Hepatic stellate cell (primary cell): ENCODE measurements around the gene GRAP.
A peak's percentile ranks its signal among the peaks of the same experiment; 100 is the strongest.

Experiments used
- DNase-seq: peaks from one replicate; pipeline ENCODE4 v3.0.0; 2011; ENCODE audit warnings: low spot score

The GRAP gene

DNA sequence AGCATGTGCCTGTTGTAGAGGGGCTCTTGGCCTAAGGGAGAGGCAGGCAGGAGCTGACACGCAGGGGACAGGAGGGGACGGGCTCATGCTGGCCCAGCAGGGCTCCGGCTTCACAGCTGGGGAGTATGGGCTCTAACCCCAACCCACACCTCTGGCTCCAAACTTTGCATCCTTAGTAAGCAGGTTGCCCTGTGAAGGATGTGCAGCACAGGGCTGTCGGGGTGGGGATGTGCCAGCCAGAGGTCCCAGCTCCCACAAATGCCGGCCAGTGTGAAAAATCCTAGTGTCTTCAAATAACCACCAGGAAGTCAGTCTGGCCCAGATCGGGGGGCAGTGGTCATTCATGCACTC, 28.2 kb downstream of the GRAP start:
- DNase-seq = no peak

DNA sequence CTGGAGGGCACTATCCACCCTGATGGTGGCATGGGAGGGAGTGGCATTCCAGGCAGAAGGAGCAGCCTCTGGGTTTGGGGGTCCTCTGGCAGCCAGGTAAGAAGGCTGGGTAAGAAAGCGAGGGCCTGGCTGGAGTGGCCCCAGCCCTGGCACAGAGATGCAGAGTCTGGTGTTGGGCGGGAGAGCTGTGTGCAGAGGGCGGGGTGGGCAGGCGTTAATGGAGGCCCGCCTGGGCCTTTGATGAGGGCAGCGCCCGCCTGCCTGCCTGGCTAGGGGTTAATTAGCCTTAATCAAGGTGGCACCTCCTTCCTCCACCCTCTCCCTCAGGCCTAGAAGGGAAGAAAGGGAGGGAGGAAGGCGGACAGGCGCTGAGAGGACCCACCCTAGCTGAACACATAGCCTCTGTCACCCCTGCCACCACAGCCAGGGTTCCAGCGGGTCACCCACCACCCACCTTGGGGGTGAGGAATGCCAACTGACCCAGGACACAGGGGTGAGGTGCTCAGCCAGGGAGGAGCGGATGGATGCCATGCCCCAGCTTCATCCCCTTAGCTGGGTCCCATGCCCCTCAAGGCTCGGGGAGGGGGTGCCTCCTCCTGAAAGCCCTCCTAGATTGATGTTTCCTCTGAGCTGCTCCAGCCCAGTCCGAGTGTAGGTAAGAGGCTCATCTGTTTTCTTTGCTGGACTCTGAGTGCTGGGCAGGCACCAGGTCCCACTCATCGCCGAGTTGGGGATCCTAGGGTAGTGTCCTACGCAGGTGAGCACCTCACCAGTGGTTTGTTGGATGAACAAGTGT, 28.8 kb downstream of the GRAP start:
- no peak for DNase-seq

DNA sequence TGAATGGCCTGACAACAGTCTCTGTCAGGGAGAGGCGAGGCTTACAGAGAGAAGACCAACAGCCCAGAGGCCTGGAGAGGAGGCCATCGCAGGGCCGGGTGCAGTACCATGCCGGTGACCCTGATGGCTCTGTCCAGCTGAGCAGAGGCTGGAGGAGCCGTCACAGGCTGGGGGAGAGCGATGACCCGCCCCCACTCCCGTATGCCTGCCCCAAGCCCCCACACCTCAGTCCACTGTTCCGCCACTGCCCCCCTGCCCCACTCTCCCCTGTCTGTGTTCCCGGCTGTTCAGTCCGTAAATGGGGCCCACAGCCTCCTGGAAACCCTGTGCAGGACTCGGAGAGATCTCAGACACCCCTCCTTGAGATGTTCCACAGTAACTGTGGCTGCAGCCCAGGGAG, 29.4 kb downstream of the GRAP start:
- DNase-seq = no peak

DNA sequence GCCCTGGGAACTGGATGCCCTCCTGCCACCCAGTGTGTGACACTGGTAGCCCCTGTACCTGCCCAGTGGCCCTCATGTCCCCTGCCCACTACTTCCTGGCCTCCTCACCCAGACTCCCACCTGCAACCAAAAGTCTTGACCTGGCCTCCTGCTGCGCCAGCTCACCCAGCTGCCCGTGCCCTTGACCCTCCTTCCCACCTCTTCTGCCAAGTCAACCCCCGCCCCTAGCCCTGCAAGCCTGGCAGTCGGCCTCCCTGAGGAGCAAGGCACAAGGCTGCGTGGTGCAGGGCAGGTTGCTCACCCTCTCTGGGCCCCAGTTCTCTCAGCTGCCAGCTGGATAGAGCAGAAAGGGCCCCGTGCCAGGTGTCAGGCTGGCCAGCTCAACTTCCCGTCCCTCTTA, 29.9 kb downstream of the GRAP start:
- no peak for DNase-seq

DNA sequence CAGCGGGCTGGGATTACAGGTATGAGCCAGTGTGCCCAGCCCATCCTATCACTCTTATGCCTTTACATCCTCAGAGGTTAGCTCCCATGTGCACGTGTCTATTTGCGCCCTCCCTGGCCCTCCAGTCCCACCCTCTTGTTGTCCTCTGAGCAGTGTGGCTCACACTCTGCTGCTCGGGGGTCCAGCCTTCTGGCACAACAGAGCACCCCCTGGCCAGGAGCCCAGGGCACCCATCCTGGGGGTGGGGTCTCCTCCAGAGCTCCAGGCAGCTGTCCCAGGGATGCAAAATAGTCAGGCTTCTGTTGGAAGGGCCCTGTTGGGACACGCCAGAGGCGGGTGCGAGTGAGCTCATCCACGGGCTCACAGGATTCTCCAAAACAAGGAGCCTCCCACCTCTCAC, 30.5 kb downstream of the GRAP start:
- no peak for DNase-seq

DNA sequence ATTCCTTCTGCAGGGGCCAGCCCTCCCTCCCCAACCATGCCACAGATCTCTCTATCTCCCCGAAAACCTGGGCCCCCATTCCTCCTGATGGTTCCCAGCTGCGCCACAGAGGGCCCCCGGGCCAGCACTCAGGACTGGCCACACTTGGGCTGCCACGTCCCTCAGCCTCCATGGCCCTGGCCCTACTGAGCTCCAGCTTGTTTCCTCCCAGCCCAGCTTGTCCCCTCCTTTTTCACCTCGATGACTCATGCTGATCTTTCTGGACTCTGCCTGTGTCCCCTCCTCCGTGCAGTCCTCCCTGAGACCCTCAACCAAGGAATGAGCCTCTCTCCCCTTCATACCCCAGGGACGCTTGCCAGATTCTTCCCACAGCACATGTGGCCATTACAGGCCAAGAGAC, 31.3 kb downstream of the GRAP start:
- no peak for DNase-seq

DNA sequence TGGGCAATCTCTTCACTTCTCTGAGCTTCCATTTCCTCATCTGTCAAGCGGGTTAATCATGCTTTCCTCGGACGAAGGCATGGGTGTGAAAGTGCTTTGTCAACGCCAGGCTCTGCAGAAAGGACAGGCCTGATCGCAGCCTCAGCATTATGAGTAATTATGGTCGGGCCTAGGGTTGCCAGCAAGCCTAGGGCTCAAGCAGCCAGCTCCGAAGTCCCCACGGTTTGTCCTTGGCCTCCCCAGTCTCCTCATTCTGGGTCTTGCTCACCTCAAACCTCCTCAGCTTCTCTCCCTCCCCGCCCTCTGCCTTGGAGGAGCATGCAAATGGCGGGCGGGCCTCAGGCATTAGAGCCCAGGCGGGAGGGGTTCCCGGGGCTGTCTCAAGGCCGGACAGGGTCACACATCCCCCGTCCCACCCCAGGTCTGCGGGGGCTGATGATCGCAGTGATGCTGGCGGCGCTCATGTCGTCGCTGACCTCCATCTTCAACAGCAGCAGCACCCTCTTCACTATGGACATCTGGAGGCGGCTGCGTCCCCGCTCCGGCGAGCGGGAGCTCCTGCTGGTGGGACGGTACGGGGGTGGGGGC, 32.0 kb downstream of the GRAP start:
- DNase-seq = no peak

DNA sequence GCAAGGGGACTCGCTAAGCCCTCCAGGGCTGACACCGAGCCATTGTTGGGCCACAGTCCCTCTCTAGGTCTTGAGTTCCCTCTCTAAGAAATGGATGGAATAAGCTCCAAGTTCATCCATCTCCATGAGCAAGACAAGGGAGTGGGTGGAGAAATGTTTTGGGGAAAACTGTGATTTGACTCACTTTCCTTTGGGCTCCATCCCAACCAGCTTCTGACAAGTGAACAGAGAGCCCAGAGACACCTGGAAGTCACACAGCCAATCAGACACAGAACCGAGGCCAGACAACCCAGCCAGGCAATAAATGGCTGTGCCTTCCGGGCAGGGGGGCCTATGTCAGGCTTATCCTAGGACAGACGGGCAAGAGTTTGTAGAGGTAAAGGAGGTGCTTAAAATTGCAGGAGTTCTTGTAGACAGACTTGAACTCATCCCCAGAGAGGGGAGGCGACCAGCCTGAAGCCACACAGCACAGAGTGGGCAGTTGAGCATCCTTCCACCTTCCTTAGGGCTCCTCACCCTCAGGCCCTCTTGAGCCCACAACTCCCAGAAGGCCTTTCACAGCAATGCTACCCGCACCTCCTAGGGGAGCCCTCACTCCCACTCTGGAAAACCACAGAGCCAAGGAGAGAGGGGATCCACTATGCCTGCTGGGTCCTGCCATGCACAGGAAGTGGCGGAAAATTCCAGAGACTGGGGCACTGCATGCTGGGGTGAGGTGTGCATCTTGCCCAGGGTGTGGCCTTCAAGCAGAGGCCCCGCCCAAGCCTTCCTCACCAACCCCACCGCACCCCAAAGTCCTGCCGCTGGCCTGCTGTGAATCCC, 32.7 kb downstream of the GRAP start:
- no peak for DNase-seq

DNA sequence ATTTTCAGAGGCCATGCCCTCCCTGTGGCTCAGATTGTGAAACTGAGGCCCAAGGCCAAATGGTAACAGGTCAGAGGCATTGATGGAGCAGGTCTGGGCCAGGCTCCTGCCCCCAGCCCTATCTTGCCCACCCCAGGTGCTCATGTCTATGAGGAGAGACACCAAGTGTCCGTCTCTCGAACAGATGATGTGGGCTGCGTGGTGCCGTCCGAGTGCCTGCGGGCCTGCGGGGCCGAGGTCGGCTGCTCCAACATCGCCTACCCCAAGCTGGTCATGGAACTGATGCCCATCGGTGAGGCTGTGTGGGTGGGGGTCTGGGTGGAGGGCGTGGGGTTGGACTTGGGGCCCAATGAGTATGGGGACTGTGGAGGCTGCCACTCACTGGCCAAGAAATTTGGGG, 33.5 kb downstream of the GRAP start:
- DNase-seq = no peak

DNA sequence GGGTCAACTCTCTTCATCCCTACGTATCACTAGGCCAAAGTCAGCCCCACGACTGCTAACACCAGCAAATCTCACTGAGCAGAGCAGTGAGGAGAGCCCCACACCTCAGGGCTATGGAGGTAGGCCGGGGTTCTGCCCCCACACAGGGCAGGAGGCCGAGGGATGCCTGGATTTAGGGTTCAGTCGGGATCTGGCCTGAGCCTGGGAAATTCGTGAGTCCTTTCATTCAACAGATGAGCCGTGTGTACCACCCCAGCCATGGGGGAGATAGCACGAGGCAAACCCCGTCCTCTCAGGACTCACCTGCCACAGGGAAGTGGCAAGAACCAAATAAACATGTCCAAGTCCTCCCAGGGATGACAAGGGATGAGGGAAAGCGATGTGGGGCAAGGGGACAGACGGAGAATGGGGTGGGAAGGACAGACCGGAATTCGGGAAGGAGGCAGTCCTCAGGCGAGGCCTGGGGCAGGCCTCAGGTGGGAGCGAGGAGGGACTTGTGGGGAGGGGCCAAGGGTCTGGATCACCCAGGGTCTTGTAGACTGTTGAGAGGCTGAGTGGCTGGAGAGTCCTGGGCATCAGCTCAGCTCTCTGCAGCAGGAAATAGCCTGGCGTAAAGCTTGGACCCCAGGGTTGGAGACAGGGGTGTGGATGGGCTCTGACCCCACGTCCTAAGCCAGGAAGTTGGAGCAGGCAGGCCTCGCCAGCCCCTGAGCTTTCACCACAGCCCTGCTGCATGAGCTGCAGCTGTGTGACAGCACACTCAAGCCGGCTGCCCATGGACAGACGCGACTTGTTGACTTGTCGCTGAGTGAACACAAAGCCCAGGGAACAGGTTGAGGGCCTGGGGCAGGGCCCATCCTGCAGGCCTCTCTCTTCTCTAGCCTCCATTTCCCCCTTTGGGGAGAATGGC, 34.3 kb downstream of the GRAP start:
- DNase-seq = no peak

DNA sequence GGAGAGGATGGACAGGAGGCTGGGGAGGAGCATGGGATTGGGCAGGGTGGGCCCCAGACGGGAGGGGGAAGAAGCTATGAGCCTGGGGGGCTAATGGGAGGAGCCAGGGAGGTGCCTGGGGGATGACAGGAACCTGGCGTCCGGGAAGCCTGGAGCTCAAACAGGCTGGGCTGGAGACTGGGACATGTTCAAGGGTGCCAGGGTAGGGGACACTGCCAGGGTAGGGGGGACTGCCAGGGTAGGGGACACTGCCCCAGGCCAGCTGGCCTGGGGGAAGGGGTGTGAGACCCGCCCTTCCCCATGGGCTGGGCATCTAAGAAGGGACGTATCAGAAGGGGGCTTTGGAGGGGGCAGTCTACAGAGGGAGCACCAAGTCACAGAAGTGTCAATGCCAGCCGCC, 35.2 kb downstream of the GRAP start:
- no peak for DNase-seq

DNA sequence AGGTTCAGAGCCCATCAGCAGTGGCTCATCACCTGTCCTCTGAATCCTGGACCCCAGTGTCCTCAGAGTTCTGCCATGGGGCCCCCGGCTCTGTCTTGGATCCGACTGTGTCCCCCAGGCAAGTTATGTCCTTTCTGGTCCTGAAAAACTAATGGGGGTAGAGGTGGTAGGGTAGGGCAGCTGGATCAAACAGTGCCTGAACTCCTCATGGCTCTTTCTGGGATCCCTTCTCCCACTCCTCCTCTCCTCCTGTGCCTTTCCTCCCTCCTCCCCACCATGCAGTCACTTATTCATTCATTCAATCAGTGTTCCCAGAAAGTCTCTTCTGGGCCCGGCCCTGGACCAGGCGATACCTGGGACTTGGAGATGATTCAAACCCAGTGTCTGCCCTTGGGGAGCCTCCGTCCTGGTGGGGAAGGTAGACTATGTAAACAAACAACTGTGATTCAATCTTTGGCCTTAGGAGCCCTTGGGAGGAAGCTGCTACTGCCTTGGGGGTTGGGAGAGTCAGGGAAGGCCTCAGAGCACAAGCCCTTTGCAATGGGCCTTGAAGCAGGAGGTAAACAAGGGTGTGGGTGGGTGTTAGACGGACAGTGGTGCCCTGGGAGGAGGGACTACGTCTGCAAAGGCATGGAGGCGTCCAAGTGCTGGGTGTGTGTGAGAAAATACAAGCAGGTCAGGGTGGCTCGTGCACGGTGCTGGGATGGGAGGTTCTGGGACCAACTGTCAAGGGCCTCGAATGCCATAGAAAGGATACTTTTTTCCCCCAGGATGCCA, 35.8 kb downstream of the GRAP start:
- no peak for DNase-seq

DNA sequence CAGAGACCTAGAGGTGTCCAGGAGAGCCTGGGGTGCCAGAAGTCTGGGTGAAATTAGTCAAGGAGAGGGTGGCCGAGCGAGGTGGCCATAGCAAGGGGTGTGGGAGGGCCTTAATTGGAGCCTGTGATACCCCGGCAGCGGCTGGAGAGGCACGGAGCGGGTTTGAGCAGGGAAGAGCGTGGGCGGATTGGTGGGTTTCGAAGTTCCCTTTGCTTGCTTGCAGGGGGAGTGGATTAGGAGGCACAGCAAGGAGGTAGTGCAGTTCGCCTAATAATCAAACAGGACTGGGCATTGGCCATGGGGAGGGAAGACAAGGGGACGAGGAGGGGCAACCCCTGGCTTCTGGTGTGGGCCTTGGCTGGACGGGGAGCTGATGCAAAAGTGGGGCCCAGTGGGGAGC, 36.8 kb downstream of the GRAP start:
- no peak for DNase-seq

DNA sequence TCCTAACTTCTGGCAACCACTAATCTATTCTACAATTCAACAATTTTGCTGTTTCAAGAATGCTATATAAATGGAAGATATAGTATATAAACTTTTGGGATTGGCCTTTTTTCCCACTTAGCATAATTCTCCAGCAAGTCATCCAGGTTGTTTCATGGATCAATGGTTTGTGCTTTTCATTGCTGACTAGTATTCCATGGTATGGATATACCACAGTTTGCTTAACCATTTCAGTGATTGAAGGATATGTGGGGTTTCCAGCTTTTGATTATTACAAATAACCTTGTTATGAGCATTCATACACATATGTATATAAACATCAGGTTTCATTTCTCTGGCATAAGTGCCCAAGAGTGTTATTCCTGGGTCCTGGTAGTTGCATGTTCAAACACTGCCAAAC, 40.1 kb downstream of the GRAP start:
- no peak for DNase-seq

DNA sequence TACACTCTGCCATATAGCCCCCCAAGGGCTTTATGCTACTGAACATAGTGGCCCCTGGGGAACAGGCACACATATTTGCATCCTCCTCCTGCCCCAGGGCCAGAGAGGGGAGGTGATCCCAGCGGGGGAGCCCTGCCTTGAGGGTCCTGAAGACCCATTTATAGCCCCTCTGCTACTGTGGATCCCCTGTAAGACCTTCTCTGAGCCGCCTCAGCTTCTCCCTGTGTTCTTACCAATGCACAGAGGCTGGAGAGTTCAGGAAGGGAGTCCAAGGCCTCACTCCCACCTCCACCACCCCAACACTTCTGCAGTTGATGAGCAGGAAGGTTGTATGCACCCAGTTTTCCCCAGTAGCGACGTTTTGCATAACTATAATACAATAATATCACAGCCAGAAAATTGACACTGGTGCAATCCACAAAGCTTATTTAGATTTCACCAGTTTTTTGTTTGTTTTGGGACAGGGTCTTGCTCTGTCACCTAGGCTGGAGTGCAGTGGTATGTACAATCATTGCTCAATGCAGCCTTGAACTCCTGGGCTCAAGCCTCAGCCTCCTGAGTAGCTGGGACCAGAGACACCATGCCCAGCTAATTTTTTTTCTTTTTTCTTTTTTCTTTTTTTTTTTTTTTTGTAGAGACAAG, 40.8 kb downstream of the GRAP start:
- no peak for DNase-seq

DNA sequence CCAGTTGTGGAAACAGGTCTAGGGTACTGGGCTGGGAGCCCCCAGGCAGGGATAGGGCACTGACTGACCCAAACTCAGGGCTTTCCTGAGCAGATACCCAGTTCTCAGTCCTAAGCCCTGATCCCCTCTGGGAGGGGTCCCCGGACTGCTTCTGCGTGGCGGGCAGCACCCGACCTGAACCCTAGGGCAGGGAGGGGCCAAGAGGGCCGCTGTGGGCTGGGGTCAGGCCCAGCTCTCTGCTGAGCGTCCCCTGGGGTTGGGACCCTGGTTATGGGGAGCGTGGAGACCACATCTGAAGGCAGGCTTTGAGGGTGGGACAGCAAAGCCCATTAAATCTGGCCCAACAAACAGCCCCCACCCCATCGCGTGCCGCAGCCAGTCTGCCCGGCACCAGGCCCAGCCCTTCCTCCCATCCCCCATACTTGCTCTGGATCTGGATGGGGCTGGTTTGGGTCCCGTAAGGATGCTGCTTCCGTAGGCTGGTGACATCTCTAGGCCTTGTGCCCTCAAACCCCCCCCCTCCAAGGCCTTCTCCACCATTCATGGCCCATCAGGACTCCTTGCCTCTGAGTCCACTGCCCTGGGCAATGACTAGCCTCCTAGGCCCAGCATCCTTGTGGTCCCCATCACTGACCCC, 41.5 kb downstream of the GRAP start:
- no peak for DNase-seq

DNA sequence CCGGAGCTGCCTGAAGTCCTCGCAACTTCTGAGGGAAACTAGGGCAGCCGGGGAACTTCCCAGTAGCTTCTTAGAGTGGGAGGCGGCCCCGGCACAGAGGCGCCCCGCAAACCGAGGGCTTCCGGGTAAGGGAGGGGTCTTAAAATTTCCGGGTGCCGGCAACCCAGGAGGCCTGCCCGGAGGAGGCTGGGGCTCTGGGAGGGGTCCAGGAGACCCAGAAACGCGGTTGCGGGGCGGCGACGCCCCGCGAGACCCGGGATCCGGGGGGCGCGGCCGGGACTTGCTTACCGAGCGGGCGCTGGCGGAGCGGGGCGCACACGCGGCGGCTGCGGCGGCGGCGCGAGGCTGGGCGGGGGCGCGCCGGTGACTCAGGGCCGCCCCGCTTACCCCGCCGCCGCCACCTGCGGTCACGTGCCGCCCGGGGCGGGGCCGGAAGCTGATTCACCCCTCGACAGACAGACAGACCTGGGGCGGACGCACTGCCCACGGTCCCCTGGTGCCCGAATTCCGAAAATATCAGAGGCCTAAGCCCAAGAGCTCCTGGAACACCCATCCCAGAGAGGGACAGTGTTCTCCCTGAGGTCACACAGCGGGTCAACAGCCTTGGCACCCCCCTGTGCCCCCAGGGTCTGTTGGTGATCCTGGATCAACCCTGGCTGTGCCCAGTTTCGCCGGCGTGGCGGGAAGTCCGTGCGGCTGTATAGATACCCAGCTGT, 42.2 kb downstream of the GRAP start, which contains the start of gene FAM83G:
FAM83G (minus strand) TSS at position 344 of the 716 bp plus-strand sequence. CDS start 723 bp downstream, outside the sequence.
- DNase-seq = peak; percentile 80

DNA sequence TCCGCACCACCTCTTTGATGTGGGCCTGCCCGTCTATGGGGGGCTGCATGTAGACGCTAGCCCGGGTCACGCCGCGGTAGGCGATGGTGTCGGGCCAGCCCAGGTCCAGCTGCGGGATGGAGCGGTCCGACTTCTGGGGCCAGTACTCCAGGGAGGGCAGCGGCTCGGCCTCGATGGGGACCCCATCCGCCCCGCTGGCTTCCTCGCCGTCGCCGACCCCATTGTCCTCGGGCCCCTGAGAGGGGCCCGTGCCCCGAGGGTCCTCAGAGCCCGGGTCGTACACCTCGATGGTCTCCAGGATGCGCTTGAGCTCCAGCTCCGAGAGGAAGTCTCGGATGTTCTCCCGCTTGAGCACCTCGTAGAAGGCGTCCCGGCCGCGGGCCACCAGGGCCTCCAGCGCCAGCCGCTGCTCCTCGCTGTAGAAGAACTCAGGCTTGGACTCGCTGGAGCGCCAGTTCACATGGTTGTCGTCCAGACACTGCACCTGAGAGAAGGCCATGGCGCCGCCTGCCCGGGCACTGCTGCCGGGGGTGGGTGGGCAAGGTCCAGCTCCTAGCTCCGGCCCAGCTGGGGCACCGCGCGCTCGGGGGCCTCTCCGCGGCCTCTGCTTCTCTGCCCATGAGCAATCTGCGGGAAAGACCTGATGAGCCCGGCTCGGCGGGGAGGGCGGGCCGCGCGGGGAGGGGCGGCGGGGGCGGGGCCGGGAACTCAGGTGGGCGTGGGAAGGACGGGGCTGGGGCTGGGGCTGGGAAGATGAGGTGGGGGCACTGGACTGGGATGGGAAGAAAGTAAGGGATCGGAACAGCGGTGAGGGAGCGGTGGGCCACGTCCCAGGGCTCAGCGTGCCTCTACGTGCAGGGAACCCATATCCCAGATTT, 43.0 kb downstream of the GRAP start:
- peak; percentile 57 for DNase-seq
